Tibial nerve (tissue), 4 donors: ENCODE results near the gene THOC1. TPM values are rescaled to one million over a fixed set of nuclear protein-coding genes. Genes with fewer than 3 reads are reported as not detected.

ENCODE experiments used
- DNase-seq, 2 donors: peaks; one replicate each; pipeline ENCODE4 v3.0.0-alpha.2; 2019; ENCODE audit warnings: low spot score in 2 of 2
- H3K27ac ChIP-seq, 4 donors: fragments of 200-600 bp; sonication (generic) in 3 of 4; one replicate each; pipeline ENCODE4 v1.5.1; 2017 to 2019; ENCODE audit warnings: mild to moderate bottlenecking in 1 of 4
- H3K27me3 ChIP-seq, 2 donors: fragments of 200-600 bp; sonication (generic) in 1 of 2; one replicate each; pipeline versions ENCODE4 v1.5.1 to v1.6.0; 2017 to 2019
- H3K36me3 ChIP-seq, 3 donors: fragments of 200-600 bp; sonication (generic); one replicate each; pipeline ENCODE4 v1.5.1; 2018 to 2019
- H3K4me1 ChIP-seq, 4 donors: fragments of 200-600 bp; sonication (generic) in 3 of 4; one replicate each; pipeline ENCODE4 v1.5.1; 2017 to 2019
- H3K4me3 ChIP-seq, 4 donors: fragments of 200-600 bp; sonication (generic) in 3 of 4; one replicate each; pipeline ENCODE4 v1.5.1; 2017 to 2019; ENCODE audit warnings: mild to moderate bottlenecking in 1 of 4, moderate library complexity in 1 of 4
- H3K9me3 ChIP-seq, 4 donors: fragments of 200-600 bp; sonication (generic) in 3 of 4; one replicate each; pipeline ENCODE4 v1.5.1; 2017 to 2019
- EP300 ChIP-seq, 2 donors: sonication (generic); formaldehyde crosslinking; IDR thresholded peaks; one replicate each; pipeline ENCODE4 v1.6.1; 2017; ENCODE audit warnings: antibody characterized with exemption in 2 of 2, mild to moderate bottlenecking in 1 of 2
- POLR2A ChIP-seq, 2 donors: fragments of 450-650 bp; IDR thresholded peaks; one replicate each; pipeline ENCODE4 v1.6.1; 2017; ENCODE audit warnings: antibody characterized with exemption in 2 of 2, mild to moderate bottlenecking in 2 of 2, moderate library complexity in 2 of 2
- WGBS, 2 donors: methylation state at CpG; one replicate each; pipeline ENCODE4 v1.1.5; 2018; 5-methylcytosine and 5-hydroxymethylcytosine counted together
- total RNA-seq, 4 donors: library from RNA; depleted of rRNA; stranded (reverse); fragments of >200 nt; gene quantifications; one replicate each; pipeline ENCODE4 v1.1.0, GENCODE V29; 2016
- TF ChIP-seq, protein P1 (sequence below), 5 experiments: fragments of 200-600 bp in 3 of 5; fragments of 450-650 bp in 2 of 5; sonication (generic) in 3 of 5; IDR thresholded peaks; one replicate each; pipeline ENCODE4 v1.5.1; 2016 to 2019; ENCODE audit warnings: antibody characterized with exemption in 5 of 5, mild to moderate bottlenecking in 3 of 5, moderate library complexity in 2 of 5

The THOC1 gene, protein sequence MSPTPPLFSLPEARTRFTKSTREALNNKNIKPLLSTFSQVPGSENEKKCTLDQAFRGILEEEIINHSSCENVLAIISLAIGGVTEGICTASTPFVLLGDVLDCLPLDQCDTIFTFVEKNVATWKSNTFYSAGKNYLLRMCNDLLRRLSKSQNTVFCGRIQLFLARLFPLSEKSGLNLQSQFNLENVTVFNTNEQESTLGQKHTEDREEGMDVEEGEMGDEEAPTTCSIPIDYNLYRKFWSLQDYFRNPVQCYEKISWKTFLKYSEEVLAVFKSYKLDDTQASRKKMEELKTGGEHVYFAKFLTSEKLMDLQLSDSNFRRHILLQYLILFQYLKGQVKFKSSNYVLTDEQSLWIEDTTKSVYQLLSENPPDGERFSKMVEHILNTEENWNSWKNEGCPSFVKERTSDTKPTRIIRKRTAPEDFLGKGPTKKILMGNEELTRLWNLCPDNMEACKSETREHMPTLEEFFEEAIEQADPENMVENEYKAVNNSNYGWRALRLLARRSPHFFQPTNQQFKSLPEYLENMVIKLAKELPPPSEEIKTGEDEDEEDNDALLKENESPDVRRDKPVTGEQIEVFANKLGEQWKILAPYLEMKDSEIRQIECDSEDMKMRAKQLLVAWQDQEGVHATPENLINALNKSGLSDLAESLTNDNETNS
- 10 to 100 TPM; 43.3 to 53.4 (median 50.7) TPM for total RNA-seq

DNA sequence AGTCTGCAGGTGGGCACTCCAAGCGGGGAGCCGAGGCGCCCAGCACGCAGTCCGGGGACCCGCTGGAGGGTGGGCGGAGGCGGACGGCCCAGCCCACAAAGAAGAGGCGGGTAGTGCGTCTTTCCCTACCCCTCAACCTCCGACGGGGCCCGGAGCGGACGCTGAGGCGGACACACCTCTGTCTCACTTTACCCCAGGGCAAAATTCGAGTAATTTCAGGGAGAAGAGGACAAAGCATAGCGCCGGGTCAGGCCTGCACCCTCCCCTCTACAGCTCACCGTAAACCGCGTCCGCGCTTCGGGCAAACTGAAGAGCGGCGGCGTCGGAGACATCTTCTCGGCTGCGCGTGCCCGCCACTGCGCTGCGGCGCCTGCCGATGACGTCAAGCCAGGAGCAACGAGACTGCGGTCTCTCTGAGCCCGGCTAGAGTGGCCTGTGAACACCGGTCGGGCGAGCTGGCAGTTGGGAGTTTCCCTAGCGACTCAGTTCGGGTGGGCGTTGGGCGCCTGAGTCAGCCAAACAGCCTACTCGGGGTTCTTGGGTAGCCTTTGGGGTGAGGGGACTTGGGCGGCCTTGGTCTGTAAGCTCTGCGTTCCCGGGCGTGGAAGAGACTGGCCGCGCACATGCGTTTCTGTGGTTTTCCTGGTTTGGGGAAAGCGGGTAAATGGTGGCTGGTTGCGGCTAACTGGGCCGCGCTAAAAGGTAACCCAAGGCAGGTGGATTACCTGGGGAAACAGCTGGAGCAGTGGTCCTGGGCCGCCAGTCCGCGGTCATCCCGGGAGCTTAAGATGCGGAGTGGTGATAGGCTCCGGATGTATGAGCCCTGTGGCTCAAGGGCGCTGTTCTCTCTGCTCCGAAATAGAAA is at the start of gene THOC1:
Gene THOC1, minus strand, starts transcription at position 360 of the 865 bp plus-strand sequence. Its CDS starts 28 bp downstream, at position 332.
- peak within 1 kb of the TSS; percentile 80 to 92 (median 88) for H3K4me3 ChIP-seq
- peak; percentile 82 to 85 for DNase-seq
- no peaks in the 10 kb centered on the region for H3K27me3 ChIP-seq
- TF ChIP-seq POLR2A (IDR thresholded peaks at IDR 0.05) (peak; percentile 70 to 76), EP300 (IDR thresholded peaks at IDR 0.05) (peak; percentile 69 to 96)
- TF ChIP-seq, protein P1, sequence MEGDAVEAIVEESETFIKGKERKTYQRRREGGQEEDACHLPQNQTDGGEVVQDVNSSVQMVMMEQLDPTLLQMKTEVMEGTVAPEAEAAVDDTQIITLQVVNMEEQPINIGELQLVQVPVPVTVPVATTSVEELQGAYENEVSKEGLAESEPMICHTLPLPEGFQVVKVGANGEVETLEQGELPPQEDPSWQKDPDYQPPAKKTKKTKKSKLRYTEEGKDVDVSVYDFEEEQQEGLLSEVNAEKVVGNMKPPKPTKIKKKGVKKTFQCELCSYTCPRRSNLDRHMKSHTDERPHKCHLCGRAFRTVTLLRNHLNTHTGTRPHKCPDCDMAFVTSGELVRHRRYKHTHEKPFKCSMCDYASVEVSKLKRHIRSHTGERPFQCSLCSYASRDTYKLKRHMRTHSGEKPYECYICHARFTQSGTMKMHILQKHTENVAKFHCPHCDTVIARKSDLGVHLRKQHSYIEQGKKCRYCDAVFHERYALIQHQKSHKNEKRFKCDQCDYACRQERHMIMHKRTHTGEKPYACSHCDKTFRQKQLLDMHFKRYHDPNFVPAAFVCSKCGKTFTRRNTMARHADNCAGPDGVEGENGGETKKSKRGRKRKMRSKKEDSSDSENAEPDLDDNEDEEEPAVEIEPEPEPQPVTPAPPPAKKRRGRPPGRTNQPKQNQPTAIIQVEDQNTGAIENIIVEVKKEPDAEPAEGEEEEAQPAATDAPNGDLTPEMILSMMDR (IDR thresholded peaks at IDR 0.05): peak in 1 of 5 experiments; percentile 26
- peaks cover 0 to 21% (median 7%) of the 10 kb centered on the region in 3 donors for H3K36me3 ChIP-seq
- H3K4me1 ChIP-seq: peaks cover 0 to 29% (median 14%) of the 10 kb centered on the region in 4 donors
- 0 to 1% methylated on average over 49 to 65 of the region's 69 CpGs for WGBS, 2 donors
- H3K27ac ChIP-seq: peak within 1 kb of the TSS; percentile 74 to 94 (median 92)
- H3K9me3 ChIP-seq: no peaks in the 10 kb centered on the region

DNA sequence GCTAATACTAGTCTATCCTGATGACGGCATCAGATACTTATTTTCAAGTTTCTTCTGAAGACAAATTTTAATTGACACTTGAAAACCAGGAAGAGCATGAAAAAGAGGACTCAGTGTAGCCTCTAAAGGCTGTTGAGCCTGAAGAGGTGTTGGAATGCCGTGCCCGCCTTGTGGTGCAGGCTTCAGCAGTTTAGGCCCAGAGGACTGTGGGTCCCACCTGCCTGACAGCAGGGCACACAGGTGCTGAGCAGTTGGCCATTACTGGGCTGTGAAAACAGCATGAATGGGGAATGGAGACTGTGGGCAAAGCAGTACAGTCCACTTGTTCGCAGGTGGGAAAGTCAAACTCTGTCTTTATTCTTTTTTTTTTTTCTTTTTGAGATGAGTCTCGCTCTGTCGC is 49.8 kb upstream of the THOC1 start:
- Histone ChIP-seq H3K27ac (no peak overlapping the region), H3K27me3 (no peaks in the 10 kb centered on the region), H3K4me3 (no peak overlapping the region), H3K4me1 (peaks cover 0 to 9% (median 0%) of the 10 kb centered on the region in 4 donors), H3K9me3 (no peaks in the 10 kb centered on the region), H3K36me3 (no peaks in the 10 kb centered on the region)
- TF ChIP-seq, protein P1 (IDR thresholded peaks at IDR 0.05): no peak
- TF ChIP-seq EP300 (IDR thresholded peaks at IDR 0.05) (no peak), POLR2A (IDR thresholded peaks at IDR 0.05) (no peak)
- DNase-seq: no peak
- WGBS, 2 donors: 95 to 97% methylated on average over 4 to 6 of the region's 6 CpGs

DNA sequence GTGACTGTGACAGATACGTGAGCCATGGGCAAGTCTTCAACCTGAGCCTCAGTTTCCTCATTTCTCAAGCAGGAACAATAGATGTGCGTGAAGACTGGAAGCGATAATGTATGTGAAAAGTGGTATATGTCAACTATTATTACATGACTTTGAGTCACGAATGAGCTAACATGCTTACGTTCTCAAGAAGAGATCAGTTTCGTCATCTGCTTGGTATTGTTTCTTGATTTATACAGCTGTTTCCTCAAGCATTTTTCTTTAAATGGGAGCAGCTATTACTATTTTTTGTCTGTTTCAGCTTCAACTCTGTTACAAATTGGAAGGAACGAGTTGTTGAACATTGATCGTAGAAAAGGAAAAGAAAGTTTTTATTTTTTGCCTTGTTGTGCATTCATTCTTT is 48.5 kb upstream of the THOC1 start:
- 51 to 60% methylated on average over 8 of the region's 8 CpGs for WGBS, 2 donors

DNA sequence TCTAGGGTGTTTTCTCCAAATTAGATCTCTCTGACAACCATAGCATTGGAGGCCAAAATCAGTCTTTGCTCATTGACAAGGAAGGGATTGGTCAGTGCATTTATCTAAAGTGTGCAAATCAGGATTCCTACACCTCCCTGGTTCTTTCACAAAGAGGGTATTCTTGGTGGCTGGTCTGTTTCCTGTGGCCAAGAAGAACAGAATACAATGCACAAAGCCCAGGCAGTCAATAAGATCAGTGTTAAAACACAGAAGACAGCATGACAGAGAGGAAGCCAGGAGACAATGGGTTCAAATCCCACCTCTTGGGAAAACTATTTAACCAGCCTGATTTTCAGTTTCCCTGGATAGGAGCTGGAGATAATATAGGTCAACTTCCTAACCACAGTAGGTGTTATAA is 46.1 kb upstream of the THOC1 start:
- no peaks in the 10 kb centered on the region for H3K9me3 ChIP-seq
- TF ChIP-seq, protein P1 (IDR thresholded peaks at IDR 0.05): no peak
- TF ChIP-seq POLR2A (IDR thresholded peaks at IDR 0.05) (no peak), EP300 (IDR thresholded peaks at IDR 0.05) (no peak)
- no peaks in the 10 kb centered on the region for H3K27me3 ChIP-seq
- H3K4me3 ChIP-seq: no peak overlapping the region
- H3K36me3 ChIP-seq: no peaks in the 10 kb centered on the region
- no peak for DNase-seq
- H3K27ac ChIP-seq: no peak overlapping the region
- no peaks in the 10 kb centered on the region for H3K4me1 ChIP-seq

More for the DNA sequence above, 48.5 kb upstream of the THOC1 start:
- Histone ChIP-seq H3K27ac (no peak overlapping the region), H3K9me3 (no peaks in the 10 kb centered on the region), H3K4me3 (no peak overlapping the region), H3K4me1 (no peaks in the 10 kb centered on the region), H3K36me3 (no peaks in the 10 kb centered on the region), H3K27me3 (no peaks in the 10 kb centered on the region)
- no peak for DNase-seq
- TF ChIP-seq EP300 (IDR thresholded peaks at IDR 0.05) (no peak), POLR2A (IDR thresholded peaks at IDR 0.05) (no peak)
- TF ChIP-seq, protein P1 (IDR thresholded peaks at IDR 0.05): no peak
